NCI-H460 (cell line): Measurements from ENCODE around the gene TEX36. TPM values are rescaled to one million over a fixed set of nuclear protein-coding genes. Genes with fewer than 3 reads are reported as not detected.
"Not testable (repeated sequence)": the region's sequence is repeated elsewhere in the genome, so short reads cannot be mapped to it uniquely, and the experiment has no call there.

Experiments used
- DNase-seq: peaks from one replicate; pipeline ENCODE4 v3.0.0-alpha.2; 2016; ENCODE audit warnings: low read depth; ENCODE audit errors: extremely low read depth
- total RNA-seq: library from RNA; depleted of rRNA; stranded (reverse); fragments of >200 nt; shearing (Covaris generic); gene quantifications from 2 replicates; pipeline ENCODE4 v1.2.3, GENCODE V29; 2014

The TEX36 gene
- total RNA-seq, 1 experiment from 2014 or later = not detected

DNA sequence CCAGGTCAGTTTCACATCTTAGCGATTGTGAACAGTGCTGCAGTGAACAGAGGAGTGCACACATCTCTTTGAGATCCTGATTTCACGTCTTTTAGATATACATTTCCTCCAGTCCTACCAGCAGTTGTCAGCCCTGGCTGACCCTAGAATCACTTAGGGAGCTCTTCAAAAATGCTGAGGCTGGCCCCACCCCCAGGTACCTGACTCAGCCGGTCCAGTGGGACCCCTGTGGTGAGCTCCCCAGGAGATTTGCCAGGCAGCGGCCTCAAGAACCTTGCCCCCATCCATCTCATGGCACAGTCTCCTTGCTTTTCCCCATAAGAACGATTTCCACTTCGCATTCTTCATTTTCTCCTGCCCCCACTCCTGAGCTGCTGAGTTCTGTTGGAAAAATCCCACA is 45.5 kb downstream of the TEX36 start:
- no peak for DNase-seq

DNA sequence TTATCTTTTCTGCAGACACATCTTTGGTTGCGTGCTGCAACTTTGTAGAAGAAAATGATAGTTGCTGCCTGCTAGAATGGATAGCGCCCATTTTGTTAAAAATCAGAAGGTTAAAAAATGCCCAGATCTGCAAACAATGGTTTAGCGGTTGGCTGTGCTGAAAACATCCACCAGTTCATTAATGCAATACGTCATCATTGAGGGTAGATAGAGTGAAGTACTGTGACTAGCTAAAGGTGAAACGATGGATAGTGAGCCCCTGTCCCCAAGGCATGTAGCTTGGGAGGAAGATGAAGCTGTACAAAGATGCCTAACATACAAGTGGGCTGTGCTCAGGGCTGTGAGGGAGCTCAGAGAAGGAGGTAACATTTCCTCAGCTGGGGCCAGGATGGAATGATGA is 48.4 kb downstream of the TEX36 start:
- no peak for DNase-seq

DNA sequence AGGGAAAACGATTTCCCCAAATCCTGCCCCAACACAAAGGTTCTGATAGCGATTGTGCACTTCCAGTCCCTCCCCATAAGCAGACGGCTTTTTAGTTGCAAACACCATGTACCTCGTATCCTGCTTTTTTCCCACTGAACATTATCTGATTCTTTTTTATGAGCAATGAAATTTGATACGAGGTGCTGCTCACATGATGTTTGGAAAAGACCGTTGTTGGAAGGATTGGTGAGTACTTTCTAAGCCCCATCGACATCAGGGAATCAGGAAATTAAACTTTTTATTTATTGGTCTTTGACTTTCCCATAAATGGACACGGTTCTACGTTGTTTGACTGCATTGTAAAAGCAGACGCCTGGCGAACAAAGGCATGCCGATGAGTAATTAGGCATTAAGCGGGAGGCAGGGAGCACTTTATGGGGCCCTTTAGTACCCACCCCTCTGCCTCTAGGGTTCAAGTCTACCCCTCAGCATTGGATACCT is 49.4 kb downstream of the TEX36 start:
- no peak for DNase-seq

DNA sequence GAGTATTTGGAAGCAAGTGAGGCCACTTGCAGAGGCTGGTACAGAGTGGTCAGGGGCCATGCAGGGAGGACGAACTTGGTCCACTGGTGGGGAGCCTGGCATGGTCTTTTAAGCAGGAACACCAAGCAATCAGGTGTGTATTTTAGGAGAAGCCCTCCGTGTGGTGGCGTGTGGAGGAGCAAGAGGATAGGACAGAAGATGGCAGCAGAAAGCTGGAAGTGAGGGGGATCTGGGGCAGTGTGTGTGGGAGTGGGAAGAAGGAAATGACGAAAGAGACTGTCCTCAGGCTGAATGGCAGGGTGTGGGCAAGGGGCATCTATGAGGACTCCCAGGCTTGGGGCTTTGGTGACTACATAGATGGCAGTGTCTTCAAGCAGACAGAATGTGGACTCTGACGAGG is 51.2 kb downstream of the TEX36 start:
- no peak for DNase-seq

DNA sequence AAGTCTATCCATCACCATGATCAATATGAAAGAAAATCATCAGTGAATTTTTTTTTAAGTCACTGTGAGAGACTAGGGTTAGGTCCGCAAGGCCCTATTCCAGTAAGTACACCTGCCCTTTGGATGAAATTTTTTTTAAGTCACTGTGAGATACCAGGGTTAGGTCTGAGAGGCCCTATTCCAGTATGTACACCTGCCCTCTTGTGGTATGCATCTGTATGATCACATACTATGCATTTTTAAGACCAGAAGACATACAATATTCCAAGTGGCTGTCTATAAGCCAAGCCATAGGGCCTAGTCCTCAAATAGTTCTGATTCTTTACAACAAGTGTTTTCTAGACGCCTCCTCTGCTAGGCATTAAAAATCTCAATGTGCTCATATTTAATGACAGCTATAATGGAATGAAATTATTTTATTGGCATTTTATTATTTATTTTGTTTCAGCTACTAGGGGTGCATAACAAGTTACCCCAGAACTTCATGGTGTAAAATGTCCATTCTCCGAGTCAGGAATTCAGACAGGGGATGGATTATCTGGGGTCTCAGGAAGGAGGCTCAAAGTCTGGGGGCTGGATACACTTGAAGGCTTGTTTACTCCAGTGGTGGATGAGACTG is 53.1 kb downstream of the TEX36 start:
- DNase-seq = peak; percentile 56

DNA sequence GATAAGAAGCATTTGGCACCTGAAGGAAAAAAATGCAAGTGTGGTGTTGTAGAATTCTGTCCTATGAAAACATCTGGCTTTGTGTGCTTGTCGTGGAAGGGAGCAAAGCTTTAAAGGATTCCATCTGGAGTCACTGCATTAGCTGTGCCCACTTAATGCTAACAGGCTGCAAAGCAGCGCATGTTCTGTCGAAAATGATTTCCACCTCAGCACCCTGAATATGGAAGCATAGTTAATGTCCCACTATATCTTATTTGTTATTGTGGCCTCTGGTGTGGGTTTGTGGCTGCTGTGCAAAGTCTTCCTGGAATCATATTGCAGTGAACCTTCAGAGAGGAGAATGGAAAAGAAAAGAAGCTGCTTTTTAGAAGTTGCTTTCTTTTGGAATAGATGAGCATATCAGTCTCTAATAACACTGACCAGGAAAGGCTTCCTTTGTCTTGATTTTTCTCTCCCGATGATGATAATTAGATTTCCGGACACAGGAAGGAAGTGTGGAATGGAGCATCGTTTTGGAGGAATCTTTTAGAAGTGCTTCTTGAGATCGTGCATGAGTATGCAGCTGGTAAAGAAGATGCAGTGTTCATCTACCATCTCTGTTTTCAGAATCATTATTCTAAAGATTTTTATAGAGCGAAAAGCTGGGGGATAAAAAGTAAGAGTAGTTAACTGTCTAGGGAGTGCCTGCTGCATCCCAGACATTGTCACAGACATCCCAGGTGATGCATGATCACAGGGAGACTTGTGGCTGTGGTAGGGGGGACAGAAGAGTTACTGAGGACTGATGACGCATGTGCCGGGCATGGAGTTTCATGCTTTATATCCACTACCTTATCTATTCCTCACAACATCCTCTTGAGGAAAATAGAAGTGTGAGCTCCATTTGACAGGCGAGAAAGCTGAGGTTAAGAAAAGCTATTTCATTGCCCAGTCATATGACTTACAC is 54.6 kb downstream of the TEX36 start:
- no peak for DNase-seq

DNA sequence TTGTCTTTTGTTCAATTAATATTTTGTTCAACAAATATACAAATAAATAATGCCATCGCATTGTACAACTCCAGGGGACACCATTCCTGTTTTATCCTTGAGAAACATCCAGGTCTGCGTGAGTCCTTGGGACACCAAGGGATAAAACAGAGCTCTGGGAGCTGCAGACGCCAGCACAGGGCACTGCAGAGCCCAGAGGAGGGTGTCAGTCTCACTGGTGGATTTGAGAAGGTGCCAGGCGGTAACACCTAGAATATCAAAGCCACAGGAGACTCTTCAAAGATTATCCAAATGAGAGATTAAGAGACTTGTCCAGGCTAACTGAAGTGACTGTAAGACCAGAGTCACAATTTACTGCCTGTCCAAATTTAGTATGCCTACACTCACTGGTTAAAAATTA is 55.3 kb downstream of the TEX36 start:
- no peak for DNase-seq

DNA sequence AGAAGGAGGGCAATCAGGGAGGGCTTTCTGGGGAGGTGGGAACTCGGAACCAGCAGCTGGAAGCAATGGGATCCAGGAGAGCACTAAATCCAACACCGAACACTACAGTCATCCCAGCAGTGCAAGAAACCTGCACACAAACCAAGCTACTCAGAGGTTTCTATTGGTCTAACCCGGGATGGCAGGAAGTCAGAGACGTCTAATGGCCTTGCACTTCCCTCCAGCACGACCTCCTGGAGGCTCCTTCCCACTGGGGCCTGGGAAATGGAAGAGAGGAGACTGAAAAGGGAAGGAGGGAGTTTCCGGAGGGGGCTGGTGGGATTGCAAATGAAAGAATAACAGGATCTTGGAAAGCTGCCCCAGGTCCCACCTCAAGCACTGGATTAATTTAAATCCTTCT is 56.3 kb downstream of the TEX36 start:
- no peak for DNase-seq

DNA sequence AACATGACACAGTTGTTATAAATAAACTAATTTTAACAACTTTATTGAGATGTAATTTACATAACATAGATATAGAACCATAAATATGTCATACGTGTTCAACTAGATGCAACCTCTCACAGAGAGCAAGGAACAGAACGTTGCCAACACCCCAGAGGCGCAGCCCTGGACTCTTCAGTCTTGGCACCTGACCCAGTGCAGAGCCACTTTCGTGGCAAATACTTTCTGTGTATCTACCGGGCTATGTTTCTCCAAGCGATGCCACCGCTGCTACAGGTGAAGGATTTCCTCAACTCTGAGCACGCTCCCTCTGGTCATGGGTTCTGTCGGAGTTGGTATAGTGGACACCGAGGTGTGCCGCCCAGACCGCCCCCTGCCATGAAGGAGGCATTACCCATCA is 57.4 kb downstream of the TEX36 start:
- no peak for DNase-seq

DNA sequence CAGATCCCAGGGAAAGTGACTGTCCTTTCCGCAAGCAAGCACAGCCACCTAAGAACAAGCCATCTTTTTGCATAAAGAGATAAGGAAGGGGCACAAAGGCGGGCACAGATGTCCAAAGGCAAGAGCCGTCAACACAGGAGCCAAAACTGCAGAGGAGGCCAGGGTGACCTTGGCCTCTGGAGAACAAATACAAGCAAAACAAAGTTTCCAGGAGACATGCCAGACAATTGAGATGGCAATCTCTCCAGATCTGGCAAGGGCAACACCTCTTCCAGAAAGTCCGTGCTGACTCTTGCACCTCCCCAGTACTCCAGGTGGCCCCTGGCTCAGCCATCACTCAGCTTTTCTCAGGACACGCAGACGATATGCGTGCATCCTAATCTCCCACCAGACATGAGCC is 58.2 kb downstream of the TEX36 start:
- DNase-seq = no peak

DNA sequence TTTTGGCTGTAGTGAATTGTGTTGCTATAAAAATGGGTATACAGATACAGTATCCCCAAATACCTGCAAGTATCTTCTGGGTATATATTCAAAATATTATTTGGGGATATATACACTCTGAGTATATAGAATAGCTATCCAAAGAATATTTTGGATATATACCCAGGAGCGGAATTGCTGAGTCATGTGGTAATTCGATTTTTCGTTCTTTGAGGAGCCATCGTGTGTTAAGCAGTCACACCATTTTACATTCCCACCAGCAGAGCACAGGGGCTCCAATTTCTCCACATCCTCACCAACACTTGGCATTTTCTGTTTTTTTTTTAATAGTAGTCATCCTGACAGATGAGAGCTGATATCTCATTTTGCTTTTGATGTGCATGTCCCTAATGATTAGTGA is 61.9 kb downstream of the TEX36 start:
- no peak for DNase-seq

DNA sequence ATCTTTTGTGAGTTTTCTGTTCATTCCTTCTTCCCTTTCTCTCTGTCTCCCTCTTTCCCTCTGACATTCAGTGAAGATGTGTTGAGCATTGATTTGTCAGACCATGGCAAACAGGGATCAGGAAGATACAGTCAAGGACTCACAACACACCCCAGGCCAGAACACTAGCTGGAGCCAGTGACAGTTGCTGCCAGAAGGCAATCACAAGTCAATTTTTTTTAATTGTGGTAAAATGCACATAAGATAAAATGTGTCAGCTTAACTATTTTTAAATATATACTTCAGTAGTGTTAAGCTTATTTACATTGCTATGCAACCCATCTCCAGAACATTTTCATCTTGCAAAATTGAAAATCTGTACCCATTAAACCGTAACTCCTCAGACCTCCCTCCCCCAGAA is 62.6 kb downstream of the TEX36 start:
- no peak for DNase-seq

DNA sequence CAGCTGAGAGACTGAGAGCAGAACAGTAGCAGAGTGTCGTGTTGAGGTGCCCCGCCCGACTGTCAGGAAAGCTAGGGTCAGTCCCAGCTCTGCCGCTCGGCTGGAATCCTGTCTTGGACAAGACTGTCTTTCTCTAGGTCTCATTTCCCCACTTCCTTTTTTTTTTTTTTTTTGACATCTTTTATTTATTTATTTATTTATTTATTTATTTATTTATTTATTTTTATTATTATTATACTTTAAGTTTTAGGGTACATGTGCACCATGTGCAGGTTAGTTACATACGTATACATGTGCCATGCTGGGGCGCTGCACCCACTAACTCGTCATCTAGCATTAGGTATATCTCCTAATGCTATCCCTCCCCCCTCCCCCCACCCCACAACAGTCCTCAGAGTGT is 69.9 kb downstream of the TEX36 start:
- DNase-seq = not testable (repeated sequence)

DNA sequence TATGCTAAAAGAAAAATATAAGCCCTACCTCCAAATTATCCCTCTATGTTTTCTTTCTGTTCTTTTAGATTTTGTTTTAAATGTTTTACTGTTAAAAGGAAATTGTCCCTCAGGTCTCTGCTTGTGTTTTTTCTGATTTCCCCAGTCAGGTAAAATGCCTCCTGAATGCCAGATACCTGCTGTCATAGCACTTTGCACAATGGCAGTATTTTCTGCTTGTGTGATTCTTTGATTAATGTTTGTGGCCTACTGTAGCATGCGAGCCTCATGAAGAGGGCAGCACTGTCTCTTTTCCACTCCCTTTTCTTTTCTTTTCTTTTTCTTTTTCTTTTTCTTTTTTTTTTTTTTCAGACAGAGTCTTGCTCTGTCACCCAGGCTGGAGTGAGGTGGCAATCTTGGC is 71.2 kb downstream of the TEX36 start:
- DNase-seq = no peak

DNA sequence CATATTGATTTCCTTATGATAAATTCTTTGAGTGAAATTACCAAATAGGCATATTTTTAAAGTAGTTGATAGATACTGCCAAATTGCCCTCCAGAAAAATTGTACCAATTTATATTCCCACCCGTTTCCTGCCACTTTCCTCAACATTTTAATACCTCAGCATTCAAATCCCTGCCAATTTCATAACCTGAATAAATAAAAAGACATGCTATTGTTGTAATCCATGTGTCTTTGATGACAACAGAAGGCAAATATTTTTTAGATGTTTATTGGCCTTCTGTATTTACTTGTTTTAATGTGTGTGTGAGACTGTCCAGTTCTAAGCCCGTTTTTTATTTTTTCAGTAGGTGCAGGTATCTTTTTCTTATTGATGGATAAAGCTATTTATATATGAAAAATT is 71.7 kb downstream of the TEX36 start:
- no peak for DNase-seq

DNA sequence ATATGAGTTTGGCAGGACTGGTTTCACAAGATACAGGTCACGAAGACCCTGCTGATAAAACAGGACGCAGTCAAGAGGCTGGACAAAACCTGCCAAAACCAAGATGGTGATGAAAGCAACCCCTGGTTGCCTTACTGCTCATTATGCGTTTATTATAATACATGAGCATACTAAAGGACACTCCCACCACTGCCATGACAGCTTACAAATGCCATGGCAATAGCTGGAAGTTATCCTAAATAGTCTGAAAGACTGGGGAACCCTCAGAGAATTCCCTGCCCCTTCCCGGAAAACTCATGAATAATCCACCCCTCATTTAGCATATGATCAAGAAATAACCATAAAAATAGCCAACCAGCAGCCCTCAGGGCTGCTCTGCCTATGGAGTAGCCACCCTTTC is 73.1 kb downstream of the TEX36 start:
- no peak for DNase-seq

DNA sequence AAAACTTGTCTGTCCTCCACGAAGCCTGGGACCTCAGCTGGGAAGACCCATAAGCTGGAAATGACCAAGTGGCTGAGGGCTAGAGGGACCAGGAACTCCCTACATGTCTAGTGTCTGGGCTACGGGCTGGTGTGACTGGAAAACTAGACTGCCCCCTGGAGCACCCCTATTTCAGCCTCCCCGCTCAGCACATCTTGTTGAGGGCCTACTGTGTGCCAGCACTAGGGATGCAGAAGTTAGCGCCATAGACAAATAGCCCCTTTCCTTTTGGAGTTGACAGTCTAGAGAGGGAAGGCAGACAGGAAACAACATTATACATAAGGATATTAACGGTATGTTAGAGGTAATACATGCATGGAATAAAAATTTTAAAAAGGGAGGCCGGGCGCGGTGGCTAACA is 74.5 kb downstream of the TEX36 start:
- no peak for DNase-seq

DNA sequence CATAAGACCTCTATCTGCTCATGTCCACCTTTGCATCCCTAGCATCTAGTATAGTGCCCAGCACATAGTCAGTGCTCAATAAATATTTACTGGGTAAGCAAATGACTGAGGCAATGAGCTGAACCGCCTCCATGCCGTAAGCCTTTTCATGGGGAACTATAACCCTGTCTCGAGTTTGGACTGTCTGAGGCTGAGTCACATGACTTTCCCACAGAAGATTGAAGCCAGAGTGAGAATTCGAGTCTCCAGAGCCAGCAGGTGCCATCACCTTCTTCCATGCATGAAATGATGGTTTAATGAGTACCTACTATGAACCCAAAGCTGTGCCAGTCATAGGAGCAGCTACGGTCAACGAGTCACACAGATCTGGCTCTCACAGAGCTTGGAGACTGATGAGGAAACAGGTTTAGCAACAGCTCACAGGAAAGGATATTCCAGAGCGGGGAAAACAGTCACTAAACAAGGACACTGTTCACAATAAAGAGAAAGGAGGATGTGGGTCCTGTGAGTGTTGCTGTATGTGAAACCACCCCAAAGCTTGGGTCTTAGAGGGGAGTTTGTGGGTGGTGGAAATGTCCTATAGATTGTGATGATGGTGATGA is 75.2 kb downstream of the TEX36 start:
- DNase-seq = no peak

DNA sequence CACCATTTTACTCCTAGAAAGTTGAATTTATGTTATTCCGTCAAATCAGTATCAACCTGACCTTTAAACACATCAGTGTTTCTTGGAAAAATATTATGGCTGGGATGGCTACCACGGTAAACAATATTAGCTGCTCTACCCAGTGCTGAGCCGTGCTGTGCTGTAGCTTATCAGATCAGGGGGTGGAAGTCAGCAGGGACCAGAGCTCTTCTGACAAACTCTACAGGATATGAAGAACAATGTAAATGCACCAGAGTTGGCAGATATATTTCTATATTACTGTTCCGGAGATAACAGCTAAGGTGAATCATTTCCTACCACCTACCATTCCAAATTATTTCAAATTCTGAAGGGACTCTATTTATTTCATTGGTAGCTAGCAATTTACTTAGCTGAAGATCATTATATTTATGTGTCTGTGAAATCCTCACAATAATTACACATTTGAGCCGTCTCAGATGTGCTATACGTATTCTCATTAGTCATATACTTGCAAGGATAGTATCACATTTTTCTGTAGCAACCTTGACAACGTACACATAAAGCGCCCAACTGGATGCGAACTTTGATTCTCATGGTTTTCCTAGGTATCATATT is 76.5 kb downstream of the TEX36 start:
- no peak for DNase-seq
